ENCODE results near the gene EPS15.
A peak's percentile ranks its signal among the peaks of the same experiment; 100 is the strongest.

EPS15 gene

DNA sequence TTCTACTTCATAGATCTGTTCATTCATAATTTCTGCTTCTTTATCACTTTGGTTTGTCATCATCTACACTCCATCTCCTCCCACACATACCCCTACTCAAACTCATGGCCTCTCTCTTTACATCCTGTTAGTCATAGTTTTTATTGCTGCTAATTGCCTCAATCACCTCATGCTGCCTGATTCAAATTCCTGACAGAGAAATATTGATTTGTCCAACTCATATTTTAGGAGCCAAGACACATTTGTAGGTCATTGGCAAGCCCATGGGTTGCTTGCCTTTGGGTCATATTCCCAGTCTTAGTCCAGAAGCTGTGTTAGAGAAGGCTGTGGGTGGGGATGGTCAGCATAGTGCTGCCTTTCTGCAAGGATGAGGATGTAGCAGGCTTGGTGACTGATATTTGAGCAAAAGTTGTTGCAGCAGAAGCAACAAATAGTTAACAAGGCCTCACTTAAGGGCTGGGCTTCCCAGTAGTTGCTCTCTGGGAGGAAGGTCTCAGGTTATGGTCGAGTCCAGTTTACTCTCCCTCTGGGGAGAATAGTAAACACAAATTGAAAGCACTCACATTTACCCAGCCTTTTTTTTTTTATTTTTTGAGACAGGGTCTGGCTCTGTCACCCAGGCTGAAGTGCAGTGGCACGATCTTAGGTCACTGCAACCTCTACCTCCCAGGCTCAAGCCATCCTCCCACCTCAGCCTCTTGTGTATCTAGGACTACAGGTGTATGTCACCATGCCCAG lies 22.4 kb upstream of the EPS15 start:
- no peaks in the 10 kb centered on the region for H4K20me1 ChIP-seq (ENCODE audit: insufficient read depth, low read length)
- H3K4me3 ChIP-seq (ENCODE audit: low read depth, low read length, poor library complexity, severe bottlenecking), result no peak overlapping the region
- no peaks in the 10 kb centered on the region for H3K9me2 ChIP-seq (ENCODE audit: low read depth, low read length)
- H3K9me3 ChIP-seq (ENCODE audit: low read length), result no peaks in the 10 kb centered on the region
- no peaks in the 10 kb centered on the region for H3K27me3 ChIP-seq (ENCODE audit: insufficient read depth, low read length)
- H2AFZ ChIP-seq (ENCODE audit: low read length), result no peak overlapping the region
- H3K36me3 ChIP-seq (ENCODE audit: insufficient read depth, low read length), result no peaks in the 10 kb centered on the region
- H3K79me2 ChIP-seq (ENCODE audit: insufficient read depth, low read length), result no peaks in the 10 kb centered on the region
- H3F3A ChIP-seq (ENCODE audit: insufficient read depth, low read length), result no peaks in the 10 kb centered on the region
- no peak overlapping the region for H3K27ac ChIP-seq (ENCODE audit: low read depth, low read length, poor library complexity, severe bottlenecking)
- no peak overlapping the region for H3K4me2 ChIP-seq (ENCODE audit: low read length)
- no peak overlapping the region for H3K9ac ChIP-seq (ENCODE audit: low read length)
- TF ChIP-seq, protein P1, sequence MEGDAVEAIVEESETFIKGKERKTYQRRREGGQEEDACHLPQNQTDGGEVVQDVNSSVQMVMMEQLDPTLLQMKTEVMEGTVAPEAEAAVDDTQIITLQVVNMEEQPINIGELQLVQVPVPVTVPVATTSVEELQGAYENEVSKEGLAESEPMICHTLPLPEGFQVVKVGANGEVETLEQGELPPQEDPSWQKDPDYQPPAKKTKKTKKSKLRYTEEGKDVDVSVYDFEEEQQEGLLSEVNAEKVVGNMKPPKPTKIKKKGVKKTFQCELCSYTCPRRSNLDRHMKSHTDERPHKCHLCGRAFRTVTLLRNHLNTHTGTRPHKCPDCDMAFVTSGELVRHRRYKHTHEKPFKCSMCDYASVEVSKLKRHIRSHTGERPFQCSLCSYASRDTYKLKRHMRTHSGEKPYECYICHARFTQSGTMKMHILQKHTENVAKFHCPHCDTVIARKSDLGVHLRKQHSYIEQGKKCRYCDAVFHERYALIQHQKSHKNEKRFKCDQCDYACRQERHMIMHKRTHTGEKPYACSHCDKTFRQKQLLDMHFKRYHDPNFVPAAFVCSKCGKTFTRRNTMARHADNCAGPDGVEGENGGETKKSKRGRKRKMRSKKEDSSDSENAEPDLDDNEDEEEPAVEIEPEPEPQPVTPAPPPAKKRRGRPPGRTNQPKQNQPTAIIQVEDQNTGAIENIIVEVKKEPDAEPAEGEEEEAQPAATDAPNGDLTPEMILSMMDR (IDR thresholded peaks at IDR 0.05; ENCODE audit: low read length), result no peak
- TF ChIP-seq EZH2 (IDR thresholded peaks at IDR 0.05; ENCODE audit: borderline replicate concordance, low read length), result no peak
- H3K4me1 ChIP-seq (ENCODE audit: insufficient read depth, low read length, severe bottlenecking), result no peaks in the 10 kb centered on the region

GRCh38 chr1:51537568-51537967 lies 18.5 kb upstream of the EPS15 start:
- Histone ChIP-seq H3K36me3 (ENCODE audit: insufficient read depth, low read length) (no peaks in the 10 kb centered on the region), H3K27me3 (ENCODE audit: insufficient read depth, low read length) (no peaks in the 10 kb centered on the region), H3K9me3 (ENCODE audit: low read length) (no peaks in the 10 kb centered on the region), H3K9ac (ENCODE audit: low read length) (no peak overlapping the region), H3K9me2 (ENCODE audit: low read depth, low read length) (no peaks in the 10 kb centered on the region), H3K4me3 (ENCODE audit: low read depth, low read length, poor library complexity, severe bottlenecking) (no peak overlapping the region), H3K27ac (ENCODE audit: low read depth, low read length, poor library complexity, severe bottlenecking) (no peak overlapping the region), H3F3A (ENCODE audit: insufficient read depth, low read length) (no peaks in the 10 kb centered on the region), H3K79me2 (ENCODE audit: insufficient read depth, low read length) (no peaks in the 10 kb centered on the region), H3K4me2 (ENCODE audit: low read length) (no peak overlapping the region), H2AFZ (ENCODE audit: low read length) (no peak overlapping the region), H3K4me1 (ENCODE audit: insufficient read depth, low read length, severe bottlenecking) (peaks cover 12% of the 10 kb centered on the region), H4K20me1 (ENCODE audit: insufficient read depth, low read length) (no peaks in the 10 kb centered on the region)
- TF ChIP-seq, protein P1 (IDR thresholded peaks at IDR 0.05; ENCODE audit: low read length), result no peak

- TF ChIP-seq, protein P1 (IDR thresholded peaks at IDR 0.05; ENCODE audit: low read length), result peak; percentile 93
- TF ChIP-seq EZH2 (IDR thresholded peaks at IDR 0.05; ENCODE audit: borderline replicate concordance, low read length), result no peak
- no peaks in the 10 kb centered on the region for H4K20me1 ChIP-seq (ENCODE audit: insufficient read depth, low read length)
- no peaks in the 10 kb centered on the region for H3K9me3 ChIP-seq (ENCODE audit: low read length)
- H3K9me2 ChIP-seq (ENCODE audit: low read depth, low read length), result no peaks in the 10 kb centered on the region
- H3K4me3 ChIP-seq (ENCODE audit: low read depth, low read length, poor library complexity, severe bottlenecking), result no peak overlapping the region
- H3K27me3 ChIP-seq (ENCODE audit: insufficient read depth, low read length), result no peaks in the 10 kb centered on the region
- H3K9ac ChIP-seq (ENCODE audit: low read length), result no peak overlapping the region; the same call in 1 of the 2 replicates
- H3K79me2 ChIP-seq (ENCODE audit: insufficient read depth, low read length), result no peaks in the 10 kb centered on the region
- no peaks in the 10 kb centered on the region for H3F3A ChIP-seq (ENCODE audit: insufficient read depth, low read length)
- no peak overlapping the region for H3K4me2 ChIP-seq (ENCODE audit: low read length)
- peak overlapping the region; percentile 4 for H3K27ac ChIP-seq (ENCODE audit: low read depth, low read length, poor library complexity, severe bottlenecking)
- peaks cover 12% of the 10 kb centered on the region for H3K4me1 ChIP-seq (ENCODE audit: insufficient read depth, low read length, severe bottlenecking)
- peak overlapping the region; percentile 30; the same call in 1 of the 2 replicates for H2AFZ ChIP-seq (ENCODE audit: low read length)
- no peaks in the 10 kb centered on the region for H3K36me3 ChIP-seq (ENCODE audit: insufficient read depth, low read length)
Observed at GRCh38 chr1:51535006-51535592, 16.0 kb upstream of the EPS15 start.
